GM12801 (cell line): ENCODE measurements around the gene FCN3.

Experiments used
- TF ChIP-seq, protein P1 (sequence below): IDR thresholded peaks from one replicate; pipeline ENCODE4 v1.5.1; 2011; ENCODE audit warnings: control low read depth; ENCODE audit not compliant: insufficient read length; ENCODE audit errors: extremely low read depth

Gene FCN3

DNA sequence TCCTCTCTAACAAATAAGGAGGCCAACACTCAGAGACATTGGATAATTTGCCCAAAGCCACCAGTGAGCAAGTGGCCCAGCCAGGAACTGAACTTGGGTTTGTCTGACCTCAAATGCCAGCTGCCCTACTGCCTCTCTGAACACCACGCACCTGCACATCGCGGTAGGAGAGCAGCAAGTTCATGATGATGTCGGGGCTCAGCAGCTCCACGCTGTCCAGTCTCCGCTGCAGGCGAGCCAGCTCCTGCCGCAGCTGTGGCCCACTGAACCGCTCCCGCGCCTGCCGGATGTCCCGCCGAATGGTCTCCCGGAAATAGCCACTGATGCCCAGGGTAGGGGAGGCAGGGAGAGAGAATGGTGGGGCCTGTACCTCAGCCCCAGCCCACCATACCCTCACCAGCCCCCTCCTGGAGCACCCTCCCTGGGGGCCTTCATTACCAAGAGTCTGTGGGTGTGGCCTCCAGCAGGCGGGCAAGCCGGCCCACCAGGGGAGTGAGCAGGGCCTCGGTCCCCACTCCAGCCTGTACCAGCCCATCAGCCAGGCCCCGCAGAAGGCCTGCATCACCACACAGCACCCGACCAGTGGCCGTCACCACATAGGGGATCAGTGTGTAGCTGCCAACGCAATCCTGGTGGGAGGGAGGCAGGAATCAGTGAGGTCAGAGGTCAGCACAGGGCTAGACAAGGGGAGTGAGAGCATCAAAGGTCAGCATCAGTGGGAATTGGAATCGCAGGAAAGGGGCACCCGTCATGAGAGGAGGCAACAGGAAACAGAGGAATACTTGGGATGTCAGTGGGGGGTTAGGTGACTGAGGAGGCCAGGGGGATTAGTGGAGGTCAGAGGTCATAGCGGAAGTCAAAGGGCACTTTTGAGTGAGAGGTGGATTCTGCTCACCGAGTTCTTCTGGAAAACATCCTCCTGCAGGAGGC lies 10.6 kb downstream of the FCN3 start:
- TF ChIP-seq, protein P1, sequence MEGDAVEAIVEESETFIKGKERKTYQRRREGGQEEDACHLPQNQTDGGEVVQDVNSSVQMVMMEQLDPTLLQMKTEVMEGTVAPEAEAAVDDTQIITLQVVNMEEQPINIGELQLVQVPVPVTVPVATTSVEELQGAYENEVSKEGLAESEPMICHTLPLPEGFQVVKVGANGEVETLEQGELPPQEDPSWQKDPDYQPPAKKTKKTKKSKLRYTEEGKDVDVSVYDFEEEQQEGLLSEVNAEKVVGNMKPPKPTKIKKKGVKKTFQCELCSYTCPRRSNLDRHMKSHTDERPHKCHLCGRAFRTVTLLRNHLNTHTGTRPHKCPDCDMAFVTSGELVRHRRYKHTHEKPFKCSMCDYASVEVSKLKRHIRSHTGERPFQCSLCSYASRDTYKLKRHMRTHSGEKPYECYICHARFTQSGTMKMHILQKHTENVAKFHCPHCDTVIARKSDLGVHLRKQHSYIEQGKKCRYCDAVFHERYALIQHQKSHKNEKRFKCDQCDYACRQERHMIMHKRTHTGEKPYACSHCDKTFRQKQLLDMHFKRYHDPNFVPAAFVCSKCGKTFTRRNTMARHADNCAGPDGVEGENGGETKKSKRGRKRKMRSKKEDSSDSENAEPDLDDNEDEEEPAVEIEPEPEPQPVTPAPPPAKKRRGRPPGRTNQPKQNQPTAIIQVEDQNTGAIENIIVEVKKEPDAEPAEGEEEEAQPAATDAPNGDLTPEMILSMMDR, result no peak

DNA sequence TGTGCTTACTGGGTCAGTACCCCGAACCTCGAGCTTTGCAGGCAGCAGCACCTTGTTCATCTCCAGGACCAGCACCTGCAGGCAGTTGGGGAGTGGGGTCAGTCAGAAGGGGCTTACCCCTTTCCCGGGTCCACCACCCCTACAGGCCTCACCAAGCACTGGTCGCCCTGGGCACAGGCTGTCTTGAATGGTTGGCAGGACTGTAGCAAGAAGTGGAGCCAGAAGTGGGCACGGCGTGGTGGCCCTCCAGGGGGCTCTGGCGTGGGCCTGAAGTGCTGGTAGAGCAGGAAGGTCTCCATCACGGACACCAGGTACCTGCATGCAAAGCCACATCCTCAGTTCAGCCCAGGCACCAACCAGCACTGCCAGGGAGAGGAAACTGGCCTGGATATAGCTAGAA lies 13.1 kb downstream of the FCN3 start:
- TF ChIP-seq, protein P1, result no peak

DNA sequence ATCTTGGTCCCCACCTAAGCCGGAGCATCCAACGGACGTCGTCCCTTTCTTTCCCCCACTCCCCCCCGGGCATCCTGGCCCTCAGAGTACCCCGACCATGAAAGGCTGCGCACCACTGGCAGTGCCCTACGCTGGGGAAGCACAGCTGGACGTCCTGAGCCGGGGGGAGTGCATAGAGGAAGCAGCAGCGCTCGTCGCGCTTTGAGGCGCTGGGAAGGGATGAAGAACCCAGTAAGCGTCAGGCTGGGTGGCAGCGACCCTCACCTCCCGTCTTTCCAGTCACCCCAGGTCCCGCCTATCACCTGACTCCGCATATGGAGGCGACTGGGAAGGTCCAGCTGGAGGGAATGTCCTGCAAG lies 13.6 kb downstream of the FCN3 start:
- TF ChIP-seq, protein P1, result no peak

DNA sequence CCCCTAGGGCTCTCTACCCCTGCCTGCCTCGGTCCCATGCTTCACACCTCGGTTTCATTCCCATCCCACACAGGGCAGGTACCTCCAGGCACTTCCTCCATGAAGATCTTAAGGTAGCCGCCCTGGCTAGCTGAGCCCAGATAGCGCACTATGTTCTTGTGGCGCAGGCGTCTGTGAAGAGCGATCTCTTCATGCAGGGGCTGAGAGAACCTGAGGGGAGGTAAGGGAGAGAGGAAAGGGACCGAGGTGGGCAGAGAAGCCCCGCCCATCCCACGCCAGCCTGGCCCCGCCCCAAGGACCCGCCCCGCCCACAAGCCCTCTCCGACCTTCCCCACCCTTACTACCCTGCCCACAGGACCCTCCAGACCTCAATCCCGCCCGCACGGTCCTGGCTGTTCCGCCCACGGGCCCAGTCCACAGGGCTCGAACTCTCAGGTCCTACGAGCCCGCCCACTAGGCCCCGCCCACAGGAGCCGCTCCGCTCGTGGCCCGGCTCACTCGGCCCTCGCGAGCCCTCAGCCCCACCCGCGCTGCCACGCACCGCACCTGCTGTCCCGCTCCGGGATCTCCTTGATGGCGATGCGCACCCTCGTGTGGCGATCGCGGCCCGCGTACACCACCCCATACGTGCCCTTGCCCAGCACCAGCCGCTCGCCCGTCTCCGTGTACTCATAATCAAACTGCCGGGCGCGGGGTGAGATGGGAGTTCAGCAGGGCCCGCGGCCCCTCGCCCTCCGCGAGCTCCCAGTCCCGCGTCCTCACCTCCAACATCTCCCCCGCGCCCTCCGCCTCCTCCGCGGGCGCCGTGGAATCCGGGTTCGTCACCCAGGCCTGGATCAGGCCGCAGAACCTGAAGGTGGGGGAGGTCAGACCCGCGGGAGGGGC lies 14.2 kb downstream of the FCN3 start:
- TF ChIP-seq, protein P1, result no peak

DNA sequence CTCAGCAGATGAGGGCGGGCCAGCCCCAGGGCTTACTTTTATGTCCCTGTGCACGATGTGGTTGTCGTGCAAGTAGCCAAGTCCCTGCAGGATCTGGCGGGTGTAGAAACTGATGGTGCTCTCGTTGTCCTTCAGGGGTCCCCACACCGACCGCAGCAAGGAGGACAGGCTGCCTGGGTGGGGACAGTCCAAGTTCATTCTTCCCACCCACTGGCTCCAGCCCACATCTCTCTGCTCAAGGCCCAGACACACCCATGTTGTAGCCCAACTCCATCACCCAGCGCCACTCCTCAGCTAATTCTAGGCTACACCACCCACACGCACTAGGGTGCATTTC lies 14.8 kb downstream of the FCN3 start:
- TF ChIP-seq, protein P1, result no peak

DNA sequence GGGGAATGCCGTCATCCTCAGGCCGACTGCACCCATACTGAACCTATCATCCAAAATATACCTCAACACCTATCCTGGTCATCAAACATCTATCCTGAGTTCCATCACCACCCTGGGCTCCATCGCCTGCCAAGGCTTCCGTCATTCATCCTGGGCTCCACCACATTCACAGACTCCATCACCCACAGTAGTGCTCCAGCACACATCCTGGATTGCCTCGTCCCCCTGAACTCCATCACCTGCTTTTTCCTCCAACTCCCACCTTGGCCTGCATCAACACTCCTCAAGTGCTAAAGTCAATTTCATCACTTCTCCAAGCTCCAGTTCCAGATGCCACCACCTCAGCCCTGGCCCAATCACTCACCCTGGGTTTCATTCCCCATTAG lies 15.7 kb downstream of the FCN3 start:
- TF ChIP-seq, protein P1, result no peak
